HG03565 (cell line): ENCODE measurements around the gene PTEN.
"Not testable (repeated sequence)": the region's sequence is repeated elsewhere in the genome, so short reads cannot be mapped to it uniquely, and the experiment has no call there.

Experiments used
- ATAC-seq: cut with Tn5 transposase; IDR thresholded peaks from one replicate; pipeline ENCODE4 v1.9.1; 2021; ENCODE audit warnings: mild to moderate bottlenecking, moderate library complexity; ENCODE audit not compliant: unreplicated experiment

The PTEN gene

DNA sequence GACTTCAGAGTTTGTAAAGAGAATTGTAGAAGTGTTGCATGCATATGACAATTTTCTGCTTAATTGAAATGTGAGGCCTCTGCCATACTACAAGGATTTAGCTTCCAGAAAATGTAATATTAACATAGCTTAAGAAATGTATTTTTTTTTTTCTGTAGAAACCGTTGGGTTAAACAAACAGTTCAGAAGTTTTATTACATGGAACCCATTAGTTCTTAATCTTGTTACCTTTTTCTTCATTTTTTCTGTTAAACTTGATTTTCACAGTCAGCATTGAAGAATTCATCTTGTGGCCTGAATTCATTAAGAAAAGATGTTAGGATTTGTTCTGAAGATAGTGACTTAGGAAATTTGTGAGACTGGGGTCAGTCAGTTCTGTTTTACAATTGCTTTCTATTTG lies 4.9 kb downstream of the PTEN start:
- ATAC-seq = no peak

DNA sequence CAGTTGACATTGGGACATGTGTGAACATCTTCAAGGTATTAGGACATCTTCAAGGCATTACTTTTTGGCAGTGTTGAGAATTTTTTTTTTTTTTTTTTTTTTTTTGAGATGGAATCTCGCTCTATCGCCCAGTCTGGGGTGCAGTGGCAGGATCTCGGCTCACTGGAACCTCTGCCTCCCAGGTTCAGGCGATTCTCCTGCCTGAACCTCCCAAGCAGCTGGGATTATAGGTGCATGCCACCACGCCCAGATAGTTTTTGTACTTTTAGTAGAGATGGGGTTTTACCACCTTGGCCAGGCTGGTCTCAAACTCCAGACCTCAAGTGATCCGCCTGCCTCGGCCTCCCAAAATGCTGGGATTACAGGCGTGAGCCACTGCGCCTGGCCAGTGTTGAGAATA lies 5.7 kb downstream of the PTEN start:
- not testable (repeated sequence) for ATAC-seq

DNA sequence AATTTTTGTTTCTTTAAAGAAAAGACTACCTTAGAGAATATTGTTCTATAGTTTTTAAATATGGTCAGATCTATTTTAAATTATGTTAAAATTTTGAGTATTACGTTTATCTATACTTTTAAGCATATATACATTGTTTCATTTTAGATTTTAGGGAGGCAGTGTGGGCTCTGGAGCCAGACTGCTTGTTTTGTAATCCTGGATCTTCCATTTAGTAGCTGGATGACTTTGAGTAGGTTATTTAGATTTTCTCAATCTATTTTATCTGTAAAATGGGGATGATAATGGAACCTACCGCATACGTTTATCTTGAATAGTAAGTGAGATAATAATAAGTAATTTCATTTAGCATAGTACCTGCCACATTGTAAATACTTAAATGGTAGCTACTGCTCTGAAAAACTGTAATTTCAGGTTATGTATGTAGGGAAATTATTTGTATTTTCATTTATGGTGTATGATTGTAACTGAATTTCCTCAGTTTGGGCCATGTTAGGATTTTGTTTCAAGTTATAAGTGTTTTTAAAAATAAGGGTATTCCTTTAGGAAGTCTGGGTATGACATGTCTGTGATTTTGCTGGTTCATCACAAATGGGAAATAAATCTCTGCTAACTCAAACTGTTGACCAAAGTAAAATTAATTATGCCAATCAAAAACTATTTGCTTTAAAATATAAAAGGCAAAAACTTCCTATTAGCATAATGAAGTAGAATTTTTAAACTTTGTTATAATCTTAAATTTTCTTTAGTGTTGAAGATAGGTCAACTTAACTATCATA lies 6.5 kb downstream of the PTEN start:
- no peak for ATAC-seq

DNA sequence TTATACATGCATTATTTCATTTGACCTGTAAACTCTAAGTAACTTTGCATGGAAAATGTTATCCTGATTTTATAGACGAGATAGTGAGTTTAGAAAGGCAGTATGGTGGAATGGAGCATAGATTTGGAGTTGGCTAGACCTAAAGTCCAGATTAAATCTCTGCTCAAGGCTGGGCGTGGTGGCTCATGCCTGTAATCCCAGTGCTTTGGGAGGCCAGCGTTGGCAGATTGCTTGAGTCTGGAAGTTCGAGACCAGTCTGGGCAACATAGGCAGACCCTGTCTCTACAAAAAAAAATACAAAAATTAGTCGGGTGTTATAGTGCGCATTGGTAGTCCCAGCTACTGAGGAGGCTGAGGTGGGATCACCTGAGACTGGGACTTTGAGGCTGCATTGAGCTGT lies 9.4 kb downstream of the PTEN start:
- ATAC-seq = no peak

DNA sequence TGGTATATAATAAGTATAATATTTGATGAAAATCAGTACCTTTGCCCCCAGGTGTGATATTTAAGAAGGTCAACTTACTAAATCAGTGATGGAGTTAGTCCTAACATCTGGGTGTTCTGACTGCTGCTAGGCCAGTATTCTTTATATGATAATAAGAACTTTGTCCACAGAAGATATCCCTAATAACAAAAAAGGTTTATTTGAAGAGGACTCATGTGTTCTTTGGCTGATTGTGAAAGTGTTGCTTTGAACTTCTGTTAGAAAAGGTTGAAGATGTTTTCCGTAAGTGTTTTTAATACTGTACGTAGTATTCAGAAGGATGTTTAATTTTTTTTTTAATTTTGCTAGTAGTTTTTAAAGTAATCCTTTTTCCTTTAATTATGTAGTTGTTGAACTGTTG lies 10.2 kb downstream of the PTEN start:
- no peak for ATAC-seq

DNA sequence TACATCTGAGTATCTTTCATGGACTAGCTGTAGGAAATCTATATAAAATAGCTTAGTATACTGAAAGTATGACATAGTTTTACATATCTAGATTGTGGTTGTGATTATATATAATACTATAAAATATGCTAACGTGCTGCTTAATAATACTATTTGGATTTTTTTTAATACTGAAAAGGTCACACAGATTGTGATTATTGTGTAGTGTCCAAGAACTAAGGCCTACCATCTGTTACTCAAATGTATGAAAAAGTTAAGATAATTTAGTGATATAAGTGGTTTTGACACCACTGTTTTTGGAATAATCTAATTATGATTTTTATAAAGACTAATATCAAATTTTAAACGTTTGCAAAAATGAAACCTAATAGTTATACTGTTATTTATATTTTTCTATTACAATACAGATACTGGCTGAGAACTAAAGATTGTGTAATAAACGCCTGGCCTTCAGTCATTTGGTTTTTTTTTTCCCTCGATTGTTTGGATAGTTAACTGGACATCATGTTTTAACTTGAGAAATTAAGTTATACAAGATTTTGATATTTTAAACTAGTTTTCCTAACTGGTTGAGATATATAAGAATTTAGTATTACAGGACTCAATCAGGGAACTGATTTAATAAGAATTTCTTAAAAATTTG lies 12.6 kb downstream of the PTEN start:
- no peak for ATAC-seq

DNA sequence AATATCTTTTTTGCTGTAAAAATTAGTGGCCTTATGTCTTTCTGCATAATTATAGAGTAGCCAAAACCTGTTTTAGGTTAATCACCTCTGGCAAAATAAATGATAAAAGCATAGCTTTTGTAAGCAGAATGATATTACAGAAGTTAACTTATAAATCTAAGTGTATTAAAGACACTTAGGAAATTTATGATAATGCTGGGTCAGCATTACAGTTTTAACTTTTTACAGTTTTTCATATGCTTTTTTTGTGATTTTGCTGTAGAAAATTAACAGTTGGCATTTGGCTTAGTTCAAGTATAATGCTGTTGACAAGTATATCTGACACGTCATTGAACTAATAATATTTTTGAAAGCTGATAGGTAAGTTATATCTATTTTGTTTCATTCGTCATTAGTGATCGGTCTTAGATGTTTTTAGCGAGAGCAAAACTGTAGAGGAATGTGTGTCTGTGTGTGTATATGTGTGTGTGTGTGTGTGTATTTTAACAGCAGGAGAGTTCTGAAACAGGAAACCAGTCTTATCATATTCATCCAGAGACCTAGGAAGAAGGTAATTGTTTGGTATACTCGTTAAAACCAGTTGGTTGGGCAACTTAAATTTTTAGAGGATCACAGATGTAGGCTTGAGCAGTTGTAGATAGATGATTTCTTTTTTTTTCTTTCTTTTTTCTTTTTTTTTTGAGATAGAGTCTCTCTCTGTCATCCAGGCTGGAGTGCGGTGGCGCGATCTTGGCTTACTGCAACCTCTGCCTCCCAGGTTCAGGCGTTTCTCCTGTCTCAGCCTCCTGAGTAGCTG lies 15.4 kb downstream of the PTEN start:
- ATAC-seq = no peak

DNA sequence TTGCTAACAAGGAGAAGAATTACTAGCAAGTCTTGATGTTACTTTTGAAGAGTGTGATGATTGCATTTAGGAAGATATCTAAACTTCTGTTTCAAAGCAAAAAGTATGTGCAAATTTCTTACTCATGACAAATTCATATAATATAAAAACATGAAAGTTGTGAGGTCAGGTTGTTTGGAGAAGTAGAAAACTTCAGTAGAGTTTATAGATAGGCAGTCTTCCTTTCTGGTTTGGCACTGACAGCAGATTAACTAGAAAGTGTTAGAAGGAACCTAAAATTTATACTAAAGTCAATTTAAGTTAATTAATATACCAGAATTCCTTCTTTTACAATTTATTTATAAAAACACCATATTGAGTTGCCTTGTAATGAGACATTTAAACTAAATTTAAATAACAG lies 16.9 kb downstream of the PTEN start:
- no peak for ATAC-seq

DNA sequence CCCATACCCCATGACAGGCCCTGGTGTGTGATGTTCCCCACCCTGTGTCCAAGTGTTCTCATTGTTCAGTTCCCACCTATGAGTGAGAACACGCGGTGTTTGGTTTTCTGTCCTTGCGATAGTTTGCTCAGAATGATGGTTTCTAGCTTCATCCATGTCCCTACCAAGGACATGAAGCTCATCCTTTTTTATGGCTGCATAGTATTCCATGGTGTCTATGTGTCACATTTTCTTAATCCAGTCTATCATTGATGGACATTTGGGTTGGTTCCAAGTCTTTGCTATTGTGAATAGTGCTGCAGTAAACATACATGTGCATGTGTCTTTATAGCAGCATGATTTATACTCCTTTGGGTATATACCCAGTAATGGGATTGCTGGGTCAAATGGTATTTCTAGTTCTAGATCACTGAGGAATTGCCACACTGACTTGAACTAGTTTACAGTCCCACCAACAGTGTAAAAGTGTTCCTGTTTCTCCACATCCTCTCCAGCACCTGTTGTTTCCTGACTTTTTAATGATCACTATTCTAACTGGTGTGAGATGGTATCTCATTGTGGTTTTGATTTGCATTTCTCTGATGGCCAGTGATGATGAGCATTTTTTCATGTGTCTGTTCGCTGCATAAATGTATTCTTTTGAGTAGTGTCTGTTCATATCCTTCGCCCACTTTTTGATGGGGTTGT lies 18.1 kb downstream of the PTEN start:
- ATAC-seq = not testable (repeated sequence)

DNA sequence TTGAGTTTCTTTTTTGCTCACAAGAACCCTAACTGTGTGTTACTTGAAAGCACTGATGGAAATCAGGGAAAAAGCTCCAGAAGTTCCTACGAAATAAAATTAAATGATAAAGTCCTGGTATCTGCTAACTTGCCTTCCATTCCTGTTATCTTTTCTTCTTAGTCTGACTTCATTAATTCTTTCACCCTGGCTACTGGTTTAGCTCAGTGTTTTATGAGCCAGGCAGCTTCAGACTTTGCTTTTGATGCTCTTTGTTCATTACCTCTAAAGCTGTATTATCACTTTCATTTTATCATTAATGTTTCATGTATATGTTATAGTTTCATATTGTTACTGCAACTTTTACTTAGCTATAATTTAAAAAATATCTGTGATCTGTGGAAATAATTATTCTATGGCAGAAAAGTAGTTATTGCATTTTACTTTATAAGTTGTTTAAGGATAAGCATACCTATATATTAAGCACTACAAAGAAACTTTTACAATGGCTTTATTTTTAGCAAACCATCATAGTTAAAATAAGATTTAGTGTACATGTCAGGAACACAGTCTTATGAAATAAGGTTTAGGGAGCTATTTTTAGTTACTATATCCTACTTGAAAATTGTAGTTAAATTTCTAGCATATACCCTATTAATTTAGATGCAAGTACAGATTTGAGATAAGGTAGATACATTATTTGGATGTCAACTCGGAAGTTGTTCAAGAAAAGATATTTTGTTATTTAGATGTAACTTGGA lies 19.3 kb downstream of the PTEN start:
- no peak for ATAC-seq

DNA sequence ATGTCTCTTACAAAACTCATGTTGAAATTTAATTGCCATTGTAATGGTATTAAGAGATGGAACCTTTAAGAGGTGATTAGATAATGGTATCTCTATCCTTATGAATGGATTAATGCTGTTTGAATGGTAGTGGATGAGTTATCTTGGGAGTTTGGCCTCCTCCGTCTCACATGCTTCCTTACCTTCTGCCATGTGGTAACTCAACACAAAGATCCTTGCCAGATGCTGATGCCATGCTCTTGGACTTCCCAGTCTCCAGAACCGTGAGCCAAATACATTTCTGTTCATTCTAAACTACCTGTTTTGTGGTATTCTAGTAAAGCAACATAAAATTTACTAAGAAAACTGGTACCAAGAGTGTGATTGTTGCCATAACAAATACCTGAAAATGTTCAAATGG lies 23.2 kb downstream of the PTEN start:
- no peak for ATAC-seq

DNA sequence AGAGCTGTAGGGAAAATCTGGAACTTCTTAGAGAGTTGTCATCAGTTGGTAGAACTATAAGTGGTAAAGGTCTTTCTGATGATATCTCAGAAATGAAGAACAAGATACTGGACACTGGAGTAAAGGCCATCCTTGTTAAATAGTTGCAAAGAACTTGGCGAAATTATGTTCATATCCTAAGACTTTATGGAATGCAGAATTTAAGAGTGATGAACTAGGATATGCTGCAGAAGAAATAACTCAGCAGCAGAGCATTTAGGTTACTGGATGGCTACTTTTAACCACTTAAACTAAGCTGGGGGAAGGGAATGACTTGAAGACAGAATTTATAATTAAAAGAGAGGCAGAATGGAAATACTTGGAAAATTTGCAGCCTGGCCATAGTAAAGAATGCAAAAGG lies 23.7 kb downstream of the PTEN start:
- no peak for ATAC-seq

DNA sequence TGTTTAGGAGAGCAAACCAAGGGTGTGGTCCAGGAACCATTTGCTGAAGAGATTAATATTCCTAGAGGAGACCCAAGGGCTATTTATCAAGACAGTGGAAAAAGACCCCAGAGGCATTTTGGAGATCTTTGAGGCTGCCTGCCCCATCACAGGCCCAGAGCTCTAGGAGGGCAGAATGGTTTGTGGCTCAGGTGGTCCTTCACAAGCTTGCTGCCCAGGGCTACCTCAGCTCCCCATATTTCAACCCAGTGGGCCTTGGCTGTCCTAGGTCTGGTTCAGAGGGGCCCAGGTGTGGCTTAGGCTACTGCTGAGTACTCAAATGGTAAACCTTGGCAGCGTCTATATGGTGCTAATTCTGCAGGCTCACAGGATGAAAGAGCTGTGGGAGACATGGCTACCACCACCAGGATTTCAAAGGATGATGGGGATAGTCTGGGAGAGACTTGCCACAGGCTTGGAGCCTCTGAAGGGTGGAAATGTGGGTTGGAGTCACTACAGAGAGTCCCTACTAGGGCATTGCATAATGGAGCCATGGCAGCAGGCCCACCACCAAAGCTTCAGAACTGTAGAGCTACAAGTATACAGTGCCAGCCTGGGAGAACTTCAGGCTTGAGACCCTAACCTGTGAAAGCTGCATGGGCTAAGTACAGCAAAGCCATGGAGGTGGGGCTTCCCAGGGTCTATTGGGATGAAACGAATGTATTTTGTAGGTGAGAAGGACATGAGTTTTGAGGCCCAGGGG lies 24.3 kb downstream of the PTEN start:
- ATAC-seq = no peak

DNA sequence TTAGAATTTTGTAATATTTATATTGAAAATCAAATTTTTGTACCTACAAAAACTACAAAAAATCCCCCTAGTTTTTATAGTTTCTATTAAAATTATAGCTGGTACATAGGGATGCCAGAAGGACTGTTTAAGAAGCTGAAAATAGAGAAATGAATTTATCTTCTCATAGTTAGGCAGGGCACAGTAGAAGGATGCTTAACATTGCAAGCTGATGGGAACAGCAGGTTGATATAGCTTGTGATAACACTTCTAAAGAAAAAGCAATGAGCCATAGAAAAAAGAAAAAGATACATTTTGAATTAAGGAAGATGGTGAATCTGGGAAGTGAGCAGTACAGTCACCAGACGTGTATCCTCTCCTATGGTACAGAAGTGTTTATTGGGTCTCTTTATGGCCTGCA lies 32.0 kb downstream of the PTEN start:
- no peak for ATAC-seq

DNA sequence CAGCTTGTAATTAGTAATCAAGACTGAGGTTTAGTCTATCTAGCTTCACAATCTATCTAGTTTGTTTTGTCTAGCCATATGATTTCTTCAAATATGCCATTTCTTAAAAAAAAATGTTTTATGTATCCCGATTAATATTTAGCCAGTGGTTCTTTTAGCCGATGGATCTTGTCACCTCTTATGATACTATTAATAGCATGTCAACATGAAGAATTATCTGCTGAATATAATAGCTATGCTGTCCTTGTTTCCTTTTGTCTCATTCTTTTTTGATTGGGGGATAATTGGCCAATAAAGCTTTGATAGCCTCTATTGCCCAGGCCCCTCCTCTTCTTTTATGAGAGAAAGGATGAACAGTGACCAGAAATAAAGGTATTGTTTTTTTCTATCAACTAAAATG lies 32.8 kb downstream of the PTEN start:
- ATAC-seq = no peak

DNA sequence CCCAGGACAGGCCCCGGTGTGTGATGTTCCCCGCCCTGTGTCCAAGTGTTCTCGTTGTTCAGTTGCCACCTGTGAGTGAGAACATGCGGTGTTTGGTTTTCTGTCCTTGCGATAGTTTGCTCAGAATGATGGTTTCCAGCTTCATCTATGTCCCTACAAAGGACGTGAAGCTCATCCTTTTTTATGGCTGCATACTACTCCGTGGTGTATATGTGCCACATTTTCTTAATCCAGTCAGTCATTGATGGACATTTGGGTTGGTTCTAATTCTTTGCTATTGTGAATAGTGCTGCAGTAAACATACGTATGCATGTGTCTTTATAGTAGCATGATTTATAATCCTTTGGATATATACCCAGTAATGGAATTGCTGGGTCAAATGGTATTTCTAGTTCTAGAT lies 34.5 kb downstream of the PTEN start:
- not testable (repeated sequence) for ATAC-seq

DNA sequence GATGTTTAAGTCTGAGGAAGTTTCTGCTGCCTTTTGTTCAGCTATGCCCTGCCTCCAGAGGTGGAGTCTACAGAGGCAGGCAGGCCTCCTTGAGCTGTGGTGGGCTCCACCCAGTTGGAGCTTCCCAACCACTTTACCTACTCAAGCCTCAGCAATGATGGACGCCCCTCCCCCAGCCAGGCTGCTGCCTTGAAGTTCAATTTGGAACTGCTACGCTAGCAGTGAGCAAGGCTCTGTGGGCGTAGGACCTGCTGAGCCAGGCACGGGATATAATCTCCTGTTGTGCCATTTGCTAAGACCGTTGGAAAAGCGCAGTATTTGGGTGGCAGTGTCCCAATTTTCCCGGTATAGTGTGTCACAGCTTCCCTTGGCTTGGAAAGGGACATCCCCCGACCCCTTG lies 40.0 kb downstream of the PTEN start:
- not testable (repeated sequence) for ATAC-seq

DNA sequence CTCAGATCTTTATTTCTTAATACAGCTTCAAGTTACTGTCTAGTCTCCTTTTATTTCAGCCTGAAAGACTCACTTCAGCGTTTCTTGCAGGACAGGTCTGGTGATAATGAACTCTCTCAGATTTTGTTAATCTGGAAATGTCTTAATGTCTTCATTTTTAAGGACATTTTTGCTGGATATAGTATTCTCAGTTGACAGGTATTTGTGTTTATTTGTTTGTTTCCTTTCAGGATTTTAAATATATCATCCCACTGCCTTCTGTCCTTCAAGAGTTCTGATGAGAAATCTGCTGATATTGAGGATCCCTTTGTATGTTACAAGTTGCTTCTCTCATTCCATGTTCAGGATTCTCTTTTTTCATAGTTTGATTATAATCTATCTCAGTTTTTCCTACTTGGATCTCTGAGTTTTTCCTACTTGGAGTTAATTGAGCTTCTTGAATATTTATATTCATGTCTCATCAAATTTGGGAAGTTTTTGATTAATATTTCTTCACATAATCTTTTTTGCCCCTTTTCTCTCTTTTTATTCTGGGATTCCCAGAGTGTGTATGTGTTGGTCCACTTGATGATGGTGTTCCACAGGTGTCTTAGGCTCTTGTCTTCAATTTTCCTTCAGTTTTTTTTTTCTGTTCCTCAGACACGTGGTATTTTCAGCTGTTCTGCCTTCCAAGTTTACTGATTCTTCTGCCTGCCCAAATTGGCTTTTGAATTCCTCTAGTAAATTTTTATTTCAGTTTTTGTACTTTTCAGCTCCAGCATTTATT lies 49.9 kb downstream of the PTEN start:
- ATAC-seq = no peak

DNA sequence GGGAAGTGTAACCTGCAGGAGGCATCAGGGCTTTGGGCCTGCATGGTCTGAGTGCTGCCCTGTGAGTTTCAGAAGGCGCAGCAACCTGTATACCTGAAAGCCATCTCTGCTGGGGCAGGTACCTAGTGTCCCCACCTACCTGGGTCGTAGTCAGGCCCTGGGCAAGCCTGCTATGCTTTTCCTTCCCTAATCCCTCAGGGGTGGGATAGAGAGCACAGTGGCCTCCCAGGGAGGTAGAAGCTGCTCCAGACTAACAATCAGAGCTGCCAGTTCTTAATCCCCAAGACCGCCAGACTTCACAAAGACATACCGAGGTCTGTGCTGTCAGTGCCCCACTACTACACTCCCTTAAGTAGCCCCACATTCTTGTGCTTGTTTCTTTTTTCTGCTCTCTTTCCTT lies 52.0 kb downstream of the PTEN start:
- no peak for ATAC-seq
